Calu3 (cell line): ENCODE data around the gene CPNE6. TPM values are rescaled to one million over a fixed set of nuclear protein-coding genes. Genes with fewer than 3 reads are reported as not detected.
"Not testable (repeated sequence)": the region's sequence is repeated elsewhere in the genome, so short reads cannot be mapped to it uniquely, and the experiment has no call there.

ENCODE experiments used
- BruUV-seq: library from RNA; stranded (reverse); fragments of 400-500 nt; replicated peaks from 2 replicates; lab custom pipeline; 2021; lab: Mats Ljungman, UMichigan
- CTCF ChIA-PET: fragments of 300-600 bp; sonication (Branson Sonifier 250); formaldehyde crosslinking; loops from one replicate; lab custom pipeline; 2022; ENCODE audit warnings: antibody characterized with exemption; lab: Charles Lee
- DNase-seq: peaks from one replicate; pipeline ENCODE4 v3.0.0; 2022
- H3K27ac Mint-ChIP-seq: one replicate; pipeline ENCODE4 v1.8.0; 2022; ENCODE audit warnings: mixed read lengths; ENCODE audit not compliant: unreplicated experiment
- H3K27me3 Mint-ChIP-seq: one replicate; pipeline ENCODE4 v1.8.0; 2022; ENCODE audit warnings: mixed read lengths; ENCODE audit not compliant: unreplicated experiment
- H3K36me3 Mint-ChIP-seq: one replicate; pipeline ENCODE4 v1.8.0; 2022; ENCODE audit warnings: mild to moderate bottlenecking, moderate library complexity, mixed read lengths; ENCODE audit not compliant: insufficient read depth, unreplicated experiment
- H3K4me1 Mint-ChIP-seq: one replicate; pipeline ENCODE4 v1.8.0; 2022; ENCODE audit warnings: mild to moderate bottlenecking, low read depth, mixed read lengths; ENCODE audit not compliant: unreplicated experiment
- H3K4me3 Mint-ChIP-seq: one replicate; pipeline ENCODE4 v1.8.0; 2022; ENCODE audit warnings: mild to moderate bottlenecking, low read depth, moderate library complexity, mixed read lengths; ENCODE audit not compliant: unreplicated experiment
- H3K9me3 Mint-ChIP-seq: one replicate; pipeline ENCODE4 v1.8.0; 2022; ENCODE audit warnings: low read depth, mixed read lengths; ENCODE audit not compliant: unreplicated experiment
- CTCF ChIP-seq: fragments of 200-600 bp; IDR thresholded peaks from one replicate; pipeline ENCODE4 v1.8.0; 2022; ENCODE audit warnings: antibody characterized with exemption; ENCODE audit not compliant: unreplicated experiment
- intact Hi-C: fragments of 100-400 bp; cut with micrococcal nuclease; formaldehyde crosslinking; loops from one replicate; pipeline ENCODE4 v1.10.0; 2022; ENCODE audit not compliant: unreplicated experiment
- total RNA-seq: library from RNA; stranded (reverse); gene quantifications from 2 replicates; pipeline ENCODE4 v1.2.3, GENCODE V29; 2022

The CPNE6 gene
- total RNA-seq, 1 experiment from 2014 or later, result not detected

GRCh38 chr14:24040692-24041091 lies 30.7 kb upstream of the CPNE6 start:
- CTCF ChIA-PET, result no interaction called here
- Mint-ChIP-seq H3K27ac (no peak overlapping the region), H3K36me3 (peaks cover 18% of the 10 kb centered on the region), H3K27me3 (peaks cover 32% of the 10 kb centered on the region), H3K4me3 (no peak overlapping the region), H3K4me1 (no peaks in the 10 kb centered on the region), H3K9me3 (no peaks in the 10 kb centered on the region)
- BruUV-seq, result no TSS peak
- no peak for TF ChIP-seq CTCF
- intact Hi-C loops, result no loop called here
- no peak for DNase-seq

- peaks cover 5% of the 10 kb centered on the region for H3K36me3 Mint-ChIP-seq
- no TSS peak for BruUV-seq
- TF ChIP-seq CTCF, result no peak
- H3K4me1 Mint-ChIP-seq, result no peaks in the 10 kb centered on the region
- H3K9me3 Mint-ChIP-seq, result no peaks in the 10 kb centered on the region
- H3K4me3 Mint-ChIP-seq, result no peak overlapping the region
- no peak overlapping the region for H3K27ac Mint-ChIP-seq
- intact Hi-C loops, result no loop called here
- CTCF ChIA-PET, result no interaction called here
- H3K27me3 Mint-ChIP-seq, result peaks cover 48% of the 10 kb centered on the region
- DNase-seq, result no peak
Measured at GRCh38 chr14:24042746-24043145, 28.6 kb upstream of the CPNE6 start.

GRCh38 chr14:24049002-24049401 lies 22.4 kb upstream of the CPNE6 start:
- CTCF ChIA-PET, result interaction anchor here (1.8 kb wide), 1 partner anchor 42 kb away, joined by 3 read pairs; no protein-coding TSS in a partner anchor
- not testable (repeated sequence) for BruUV-seq, H3K27ac Mint-ChIP-seq

GRCh38 chr14:24050753-24051152 lies 20.6 kb upstream of the CPNE6 start:
- CTCF ChIA-PET, result interaction anchor here (1.8 kb wide), 1 partner anchor 40 kb away, joined by 3 read pairs; no protein-coding TSS in a partner anchor
- BruUV-seq, intact Hi-C loops, DNase-seq, H3K27ac Mint-ChIP-seq, H3K9me3 Mint-ChIP-seq: not testable (repeated sequence)
- H3K27me3 Mint-ChIP-seq, result peaks cover 88% of the 10 kb centered on the region
- H3K4me3 Mint-ChIP-seq, result peak overlapping the region; percentile 70
- H3K4me1 Mint-ChIP-seq, result peaks cover 11% of the 10 kb centered on the region
- peaks cover 21% of the 10 kb centered on the region for H3K36me3 Mint-ChIP-seq

More at GRCh38 chr14:24049002-24049401, 22.4 kb upstream of the CPNE6 start:
- peaks cover 80% of the 10 kb centered on the region for H3K27me3 Mint-ChIP-seq
- H3K4me3 Mint-ChIP-seq, intact Hi-C loops, DNase-seq, H3K9me3 Mint-ChIP-seq: not testable (repeated sequence)
- peaks cover 21% of the 10 kb centered on the region for H3K36me3 Mint-ChIP-seq
- peaks cover 11% of the 10 kb centered on the region for H3K4me1 Mint-ChIP-seq

- DNase-seq, result no peak
- no peak for TF ChIP-seq CTCF
- H3K36me3 Mint-ChIP-seq, result peaks cover 21% of the 10 kb centered on the region
- peaks cover 88% of the 10 kb centered on the region for H3K27me3 Mint-ChIP-seq
- intact Hi-C loops, result no loop called here
- no peaks in the 10 kb centered on the region for H3K9me3 Mint-ChIP-seq
- H3K4me3 Mint-ChIP-seq, result peak overlapping the region; percentile 70
- CTCF ChIA-PET, result no interaction called here
- no TSS peak for BruUV-seq
- no peak overlapping the region for H3K27ac Mint-ChIP-seq
- H3K4me1 Mint-ChIP-seq, result peaks cover 11% of the 10 kb centered on the region
Measured at GRCh38 chr14:24051176-24051788, 20.1 kb upstream of the CPNE6 start.
